Measurements from ENCODE around the gene ZBTB3. TPM values are rescaled to one million over a fixed set of nuclear protein-coding genes. Genes with fewer than 3 reads are reported as not detected.

Gene ZBTB3
- total and polyA plus RNA-seq, 9 of the 15 experiments (the other 6 are each of a cell fraction or from before 2014, with no cell fraction given) = 1.9 to 10.0 (median 4.9) TPM

GRCh38 chr11:62727872-62728170 lies 26.1 kb downstream of the ZBTB3 start (continued):
- TF ChIP-seq EZH2 (IDR thresholded peaks at IDR 0.05; ENCODE audit: borderline replicate concordance, low read depth, low read length) (no peak), BRD4 (IDR thresholded peaks at IDR 0.05) (no peak), BACH1 (tag; IDR thresholded peaks at IDR 0.05) (no peak), RHOXF2B (CRISPR knock-in tag; conservative IDR thresholded peaks at IDR 0.05) (no peak), ZNF384 (IDR thresholded peaks at IDR 0.05; ENCODE audit: low read depth, low read length) (peak; percentile 100), SNRNP70 (optimal IDR thresholded peaks at IDR 0.05; ENCODE audit: low read depth, low read length) (no peak), SREBF1 (IDR thresholded peaks at IDR 0.05; ENCODE audit: borderline replicate concordance, low read depth, low read length) (no peak), ARNT (IDR thresholded peaks at IDR 0.05) (0 out of 4 replicates have a peak, but pooled peaks of 1 of the 2 experiments have one; percentile 62), TEAD2 (tag; IDR thresholded peaks at IDR 0.05) (no peak), ZFPM2 (CRISPR knock-in tag; IDR thresholded peaks at IDR 0.05) (no peak), KDM1A (IDR thresholded peaks at IDR 0.05) (no peak), ZNF668 (CRISPR knock-in tag; IDR thresholded peaks at IDR 0.05) (no peak), ZSCAN29 (IDR thresholded peaks at IDR 0.05) (no peak), KLF6 (CRISPR knock-in tag; IDR thresholded peaks at IDR 0.05; ENCODE audit: borderline replicate concordance) (no peak), ARID2 (IDR thresholded peaks at IDR 0.05) (no peak), RBM25 (IDR thresholded peaks at IDR 0.05; ENCODE audit: low read depth, low read length, severe bottlenecking) (peak; percentile 85), SP2 (IDR thresholded peaks at IDR 0.05; ENCODE audit: extremely low read depth, low read depth, low read length, poor library complexity, severe bottlenecking) (peak; percentile 26), SREBF2 (CRISPR knock-in tag; IDR thresholded peaks at IDR 0.05) (no peak), FOS (IDR thresholded peaks at IDR 0.05; ENCODE audit: extremely low read depth, insufficient read length) (peak; percentile 93), RBM34 (IDR thresholded peaks at IDR 0.05; ENCODE audit: borderline replicate concordance, insufficient read depth, low read length) (no peak), ZNF507 (tag; conservative IDR thresholded peaks at IDR 0.05) (no peak), DIDO1 (tag; IDR thresholded peaks at IDR 0.05; ENCODE audit: low read depth) (no peak), ZNF785 (CRISPR knock-in tag; IDR thresholded peaks at IDR 0.05) (no peak), THRAP3 (IDR thresholded peaks at IDR 0.05; ENCODE audit: borderline replicate concordance) (no peak), MEF2D (tag; conservative IDR thresholded peaks at IDR 0.05; ENCODE audit: low read depth) (no peak), NR2C2 (CRISPR knock-in tag; IDR thresholded peaks at IDR 0.05) (no peak), NR2C2 (tag; IDR thresholded peaks at IDR 0.05) (no peak), XRCC5 (IDR thresholded peaks at IDR 0.05; ENCODE audit: low read depth, low read length) (0 out of 2 replicates have a peak, but pooled peaks have one; percentile 19), HDAC2 (IDR thresholded peaks at IDR 0.05) (0 out of 2 replicates have a peak, but pooled peaks have one; percentile 11), ZNF232 (CRISPR knock-in tag; IDR thresholded peaks at IDR 0.05) (no peak), ZNF124 (CRISPR knock-in tag; IDR thresholded peaks at IDR 0.05) (no peak), CBX8 (IDR thresholded peaks at IDR 0.05; ENCODE audit: borderline replicate concordance, extremely low read depth, low read depth, low read length, poor library complexity, severe bottlenecking) (no peak), ZNF408 (CRISPR knock-in tag; IDR thresholded peaks at IDR 0.05; ENCODE audit: low read depth) (no peak)
- TF ChIP-seq, protein P1, sequence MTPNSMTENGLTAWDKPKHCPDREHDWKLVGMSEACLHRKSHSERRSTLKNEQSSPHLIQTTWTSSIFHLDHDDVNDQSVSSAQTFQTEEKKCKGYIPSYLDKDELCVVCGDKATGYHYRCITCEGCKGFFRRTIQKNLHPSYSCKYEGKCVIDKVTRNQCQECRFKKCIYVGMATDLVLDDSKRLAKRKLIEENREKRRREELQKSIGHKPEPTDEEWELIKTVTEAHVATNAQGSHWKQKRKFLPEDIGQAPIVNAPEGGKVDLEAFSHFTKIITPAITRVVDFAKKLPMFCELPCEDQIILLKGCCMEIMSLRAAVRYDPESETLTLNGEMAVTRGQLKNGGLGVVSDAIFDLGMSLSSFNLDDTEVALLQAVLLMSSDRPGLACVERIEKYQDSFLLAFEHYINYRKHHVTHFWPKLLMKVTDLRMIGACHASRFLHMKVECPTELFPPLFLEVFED (CRISPR knock-in tag; conservative IDR thresholded peaks at IDR 0.05) = no peak

All from K562 (cell line).